SKM-1 (cell line): Measurements from ENCODE around the gene OR2T27.
"Not testable (repeated sequence)": the region's sequence is repeated elsewhere in the genome, so short reads cannot be mapped to it uniquely, and the experiment has no call there.

ENCODE experiments used
- DNase-seq: peaks from one replicate; lab custom pipeline; 2025; ENCODE audit not compliant: unreplicated experiment; lab: John Stamatoyannopoulos, UW

Gene OR2T27

GRCh38 chr1:248655354-248655753 is at the start of gene OR2T27:
OR2T27 (minus strand) TSS chr1:248655528; CDS start chr1:248650884, 4,644 bp downstream.
- not testable (repeated sequence) for DNase-seq

DNA sequence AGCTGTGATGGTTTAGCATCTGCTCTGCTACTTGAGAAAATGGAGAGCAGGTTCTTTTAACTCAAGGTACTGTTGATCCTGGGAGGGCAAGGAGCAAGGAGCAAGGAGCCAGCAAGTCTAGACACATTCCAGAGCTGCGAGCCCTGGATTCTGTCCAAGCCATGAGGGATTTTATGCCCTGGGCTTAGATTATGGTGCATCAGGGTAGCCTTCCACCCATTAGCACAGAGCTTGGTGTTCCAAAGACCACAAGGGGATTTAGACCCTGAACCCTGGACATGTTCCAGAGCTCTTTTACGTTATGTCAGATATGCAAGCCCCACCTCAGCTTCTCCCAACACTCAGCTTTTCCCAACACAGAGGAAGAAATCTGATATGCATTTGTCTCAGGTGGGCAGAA is 49.3 kb upstream of the OR2T27 start:
- DNase-seq, result no peak

GRCh38 chr1:248703674-248704073 is 48.3 kb upstream of the OR2T27 start:
- no peak for DNase-seq

DNA sequence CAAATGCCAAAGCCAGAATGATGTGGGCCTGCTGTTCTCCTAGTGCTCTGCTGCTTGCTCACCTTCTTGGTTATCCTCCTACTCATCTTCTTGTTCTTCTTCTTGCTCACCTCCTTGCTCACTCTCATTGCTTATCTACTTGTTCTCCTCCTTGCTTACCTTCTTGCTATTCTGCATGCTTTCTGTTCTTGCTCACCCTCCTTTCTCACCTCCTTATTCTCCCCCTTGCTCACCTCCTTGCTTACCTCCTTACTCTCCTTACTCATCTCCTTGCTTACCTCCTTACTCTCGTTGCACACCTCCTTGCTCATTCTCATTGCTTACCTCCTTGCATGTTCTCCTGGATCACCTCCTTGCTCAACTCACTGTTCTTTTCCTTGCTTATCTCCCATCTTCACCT is 47.4 kb upstream of the OR2T27 start, which contains the start of gene OR14I1:
TSS of gene OR14I1 (minus strand) at position 53 of the 400 bp plus-strand sequence.
- no peak for DNase-seq

DNA sequence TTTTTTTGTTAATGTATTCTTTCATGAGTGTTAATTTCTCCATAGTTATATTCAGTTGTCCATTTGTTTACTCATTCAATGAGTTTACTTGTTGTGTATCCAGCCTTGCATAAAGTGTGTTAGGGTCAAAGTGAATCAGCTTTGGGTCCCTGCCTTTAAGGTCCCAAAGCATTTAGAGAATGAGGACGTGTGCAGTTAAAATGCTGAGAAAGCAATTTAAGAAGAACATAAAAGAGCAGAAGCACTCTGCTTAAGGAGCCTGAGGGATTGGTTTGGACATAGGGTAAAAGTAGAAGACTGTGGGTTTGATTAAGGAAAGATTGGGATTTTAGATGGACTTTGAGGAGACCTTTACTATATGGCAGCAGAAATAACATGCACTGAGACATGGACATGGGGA is 43.8 kb upstream of the OR2T27 start:
- no peak for DNase-seq

DNA sequence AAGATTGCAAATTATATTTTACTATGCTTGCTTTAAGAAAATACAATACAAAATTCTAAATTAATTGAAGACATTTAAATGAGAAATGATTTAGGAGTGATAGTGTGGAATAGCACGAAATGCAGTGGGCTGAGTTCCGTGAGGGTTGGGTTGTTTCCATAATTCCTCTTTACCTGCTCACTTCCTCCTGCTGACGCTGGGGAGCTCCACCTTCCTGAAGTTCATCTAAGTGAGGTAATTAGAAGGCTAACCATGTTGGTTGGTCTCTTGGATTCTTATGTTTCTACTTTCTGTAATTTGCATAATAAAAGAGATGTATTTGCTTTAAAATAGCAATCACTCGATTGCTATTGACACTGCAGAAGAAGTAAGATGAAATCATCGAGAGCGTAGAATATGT is 42.6 kb upstream of the OR2T27 start:
- no peak for DNase-seq

- no peak for DNase-seq
Observed at GRCh38 chr1:248696774-248697173, 41.4 kb upstream of the OR2T27 start.

DNA sequence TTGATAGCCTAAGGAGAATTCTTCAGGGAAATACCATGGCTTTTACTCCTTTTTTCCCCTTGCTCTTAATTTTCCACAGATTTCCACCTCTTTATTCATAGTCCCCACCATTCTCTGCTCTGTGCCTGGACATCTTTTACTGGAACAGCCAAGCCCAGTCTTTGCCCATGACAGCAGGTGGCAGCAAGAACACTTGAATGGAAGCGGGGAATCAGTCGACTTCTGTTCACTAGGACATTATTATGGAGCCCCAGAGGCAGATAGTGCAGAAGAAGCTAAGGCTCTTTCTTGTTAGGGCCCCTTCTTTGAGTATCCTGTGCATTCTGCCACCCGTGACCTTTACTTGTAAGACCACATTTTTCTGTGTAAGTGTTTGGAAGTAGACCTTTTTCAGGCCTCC is 40.9 kb upstream of the OR2T27 start:
- DNase-seq, result no peak

- no peak for DNase-seq
Observed at GRCh38 chr1:248695451-248696132, 40.3 kb upstream of the OR2T27 start.

- DNase-seq, result no peak
Observed at GRCh38 chr1:248691567-248692155, 36.3 kb upstream of the OR2T27 start.

- no peak for DNase-seq
Observed at GRCh38 chr1:248688527-248689298, 33.4 kb upstream of the OR2T27 start.

GRCh38 chr1:248686815-248687214 is 31.5 kb upstream of the OR2T27 start:
- DNase-seq, result no peak

DNA sequence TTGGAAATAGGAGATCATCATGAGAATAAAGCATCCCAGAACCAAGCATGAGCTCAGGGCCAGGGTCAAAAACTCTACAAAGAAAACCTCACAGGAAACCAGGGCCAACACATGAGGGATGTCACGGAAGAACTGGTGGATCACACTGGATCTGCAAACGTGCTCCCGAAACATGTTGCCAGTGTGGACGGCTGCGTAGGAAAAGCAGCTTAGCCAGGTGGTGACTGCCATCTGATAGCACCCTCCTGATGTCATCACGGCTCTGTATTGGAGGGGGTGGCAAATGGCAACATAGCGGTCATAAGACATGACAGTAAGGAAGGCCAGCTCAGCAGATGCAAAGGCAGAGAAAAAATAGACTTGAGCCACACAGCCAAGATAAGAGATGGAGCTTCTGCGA is 26.3 kb upstream of the OR2T27 start:
- DNase-seq, result no peak

- no peak for DNase-seq
Observed at GRCh38 chr1:248670003-248670402, 14.7 kb upstream of the OR2T27 start.

- not testable (repeated sequence) for DNase-seq
Observed at GRCh38 chr1:248663453-248664328, 8.4 kb upstream of the OR2T27 start.

GRCh38 chr1:248656797-248657196 is 1.5 kb upstream of the OR2T27 start:
- DNase-seq, result not testable (repeated sequence)

DNA sequence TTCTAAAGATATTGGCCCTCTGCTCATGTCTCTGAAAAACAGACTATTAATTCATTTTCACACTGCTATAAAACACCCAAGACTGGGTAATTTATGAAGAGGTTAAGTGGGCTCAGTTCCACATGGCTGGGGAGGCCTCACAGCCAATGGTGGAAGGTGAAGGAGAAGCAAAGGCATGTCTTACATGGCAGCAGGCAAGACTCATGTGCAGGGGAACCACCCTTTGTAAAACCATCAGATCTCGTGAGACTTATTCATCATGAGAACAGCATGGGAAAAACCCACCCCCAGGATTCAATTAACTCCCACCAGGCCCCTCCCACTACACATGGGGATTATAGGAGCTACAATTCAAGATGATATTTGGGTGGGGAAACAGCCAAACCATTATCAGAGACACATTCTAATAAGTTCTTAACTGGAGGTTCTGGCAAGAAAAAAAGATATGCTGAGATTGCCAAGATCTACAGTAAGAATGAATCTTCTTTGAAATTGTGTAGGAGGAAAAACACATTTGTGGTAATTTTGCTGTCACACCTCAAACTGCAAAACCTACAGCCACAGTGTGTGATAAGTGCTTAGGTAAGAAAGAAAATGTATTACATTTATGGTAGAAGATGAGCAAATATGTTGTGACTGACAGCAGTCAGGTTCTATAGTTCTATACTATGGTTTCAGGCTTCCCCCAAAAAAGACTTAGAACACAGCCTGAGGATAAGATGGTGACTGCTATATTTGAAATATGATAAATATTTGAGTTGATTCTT is 6.4 kb downstream of the OR2T27 start:
- not testable (repeated sequence) for DNase-seq

DNA sequence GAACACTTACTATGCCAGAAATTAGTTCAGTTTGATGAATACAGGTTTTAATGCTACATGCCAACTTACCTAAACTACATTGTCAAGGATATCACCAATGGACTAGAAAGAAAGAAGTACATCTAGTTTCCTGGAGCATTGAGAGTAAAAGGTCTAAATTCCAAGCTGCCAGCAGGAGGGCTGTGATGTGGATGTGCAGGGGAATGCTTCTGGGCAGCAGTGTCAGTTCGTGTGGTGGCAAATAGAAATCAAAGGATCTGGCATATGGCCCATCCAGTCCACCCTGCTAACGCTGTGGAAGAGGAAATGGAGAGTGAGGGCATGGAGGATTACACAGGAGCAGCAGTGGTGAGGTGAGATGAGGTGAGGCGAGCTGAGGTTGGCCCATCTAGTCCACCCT is 10.2 kb downstream of the OR2T27 start, which contains the start of gene OR2T35:
TSS of gene OR2T35 (minus strand) at position 101 of the 400 bp plus-strand sequence. CDS start 6,020 bp downstream, outside the sequence.
- not testable (repeated sequence) for DNase-seq

DNA sequence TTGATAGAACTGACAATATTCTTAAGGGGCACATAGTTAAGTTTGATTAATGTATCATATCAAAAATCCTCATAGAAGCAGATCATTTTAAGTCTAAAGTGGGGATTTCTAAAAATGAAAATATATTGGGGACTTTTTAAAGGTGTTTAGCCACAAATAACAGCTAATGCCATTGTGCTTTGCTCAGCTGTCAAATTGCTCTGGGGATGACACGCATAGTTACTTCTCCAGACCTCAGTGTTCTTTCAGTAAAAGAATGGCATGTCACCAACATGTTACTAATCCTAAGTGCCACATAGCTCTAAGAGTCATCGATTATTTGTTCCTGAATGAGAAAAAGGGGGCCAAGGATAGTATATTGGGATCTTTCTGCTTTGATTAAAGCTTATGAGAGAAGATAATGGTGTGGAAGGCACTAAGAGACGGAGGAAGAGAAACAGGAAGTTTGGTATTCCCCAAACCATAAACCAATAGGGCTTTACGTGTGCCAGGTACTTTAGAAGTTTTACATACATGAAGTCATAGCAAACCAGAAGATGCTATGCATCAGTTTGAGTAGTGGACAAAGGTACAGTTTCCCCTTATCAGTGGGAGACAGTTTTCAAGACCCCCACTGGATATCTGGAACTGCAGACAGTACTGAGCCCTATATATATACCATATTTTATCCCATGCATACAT is 12.2 kb downstream of the OR2T27 start:
- DNase-seq, result not testable (repeated sequence)
